HG02981 (cell line): ENCODE results near the gene AUTS2.
"Not testable (repeated sequence)": the region's sequence is repeated elsewhere in the genome, so short reads cannot be mapped to it uniquely, and the experiment has no call there.

ENCODE experiments used
- ATAC-seq: cut with Tn5 transposase; IDR thresholded peaks from one replicate; pipeline ENCODE4 v1.9.1; 2021; ENCODE audit warnings: mild to moderate bottlenecking, moderate library complexity; ENCODE audit not compliant: unreplicated experiment

AUTS2 gene

GRCh38 chr7:70789481-70790214, 1191.4 kb downstream of the AUTS2 start:
- no peak for ATAC-seq

DNA sequence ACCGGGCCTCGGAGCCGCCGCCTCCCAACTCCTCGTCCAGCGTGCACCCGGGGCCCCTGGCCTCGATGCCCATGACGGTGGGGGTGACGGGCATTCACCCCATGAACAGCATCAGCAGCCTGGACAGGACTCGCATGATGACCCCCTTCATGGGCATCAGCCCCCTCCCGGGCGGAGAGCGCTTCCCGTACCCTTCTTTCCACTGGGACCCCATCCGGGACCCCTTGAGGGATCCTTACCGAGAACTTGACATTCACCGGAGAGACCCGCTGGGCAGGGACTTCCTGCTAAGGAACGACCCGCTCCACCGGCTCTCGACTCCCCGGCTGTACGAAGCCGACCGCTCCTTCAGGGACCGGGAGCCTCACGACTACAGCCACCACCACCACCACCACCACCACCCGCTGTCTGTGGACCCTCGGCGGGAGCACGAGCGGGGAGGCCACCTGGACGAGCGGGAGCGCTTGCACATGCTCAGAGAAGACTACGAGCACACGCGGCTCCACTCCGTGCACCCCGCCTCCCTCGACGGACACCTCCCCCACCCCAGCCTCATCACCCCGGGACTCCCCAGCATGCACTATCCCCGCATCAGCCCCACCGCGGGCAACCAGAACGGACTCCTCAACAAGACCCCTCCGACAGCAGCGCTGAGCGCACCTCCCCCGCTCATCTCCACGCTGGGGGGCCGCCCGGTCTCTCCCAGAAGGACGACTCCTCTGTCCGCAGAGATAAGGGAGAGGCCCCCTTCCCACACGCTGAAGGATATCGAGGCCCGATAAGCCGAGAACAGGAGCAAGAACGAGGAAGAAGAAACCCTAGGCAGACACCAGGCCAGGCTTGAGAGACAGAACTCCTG, 1192.2 kb downstream of the AUTS2 start:
- ATAC-seq = no peak

DNA sequence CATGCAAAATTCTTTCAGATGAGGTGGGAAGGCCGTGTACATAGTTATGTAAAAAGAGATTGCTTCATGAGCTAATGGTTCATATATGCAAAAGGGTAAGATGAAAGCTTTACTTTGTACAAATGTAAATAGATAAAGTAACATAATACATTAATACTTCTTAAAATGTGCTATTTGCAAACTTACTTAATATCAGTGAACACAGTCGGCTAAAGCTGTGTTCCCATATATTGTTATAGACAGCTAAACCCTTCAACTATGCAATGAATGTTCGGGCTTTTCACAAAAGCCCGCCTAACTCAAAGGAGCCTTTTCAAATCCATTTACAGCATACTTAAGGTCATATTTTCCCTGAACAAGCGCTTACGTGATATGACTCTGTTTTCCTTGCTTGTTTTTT, 1193.1 kb downstream of the AUTS2 start:
- no peak for ATAC-seq

GRCh38 chr7:70793060-70793459, 1194.8 kb downstream of the AUTS2 start:
- no peak for ATAC-seq

DNA sequence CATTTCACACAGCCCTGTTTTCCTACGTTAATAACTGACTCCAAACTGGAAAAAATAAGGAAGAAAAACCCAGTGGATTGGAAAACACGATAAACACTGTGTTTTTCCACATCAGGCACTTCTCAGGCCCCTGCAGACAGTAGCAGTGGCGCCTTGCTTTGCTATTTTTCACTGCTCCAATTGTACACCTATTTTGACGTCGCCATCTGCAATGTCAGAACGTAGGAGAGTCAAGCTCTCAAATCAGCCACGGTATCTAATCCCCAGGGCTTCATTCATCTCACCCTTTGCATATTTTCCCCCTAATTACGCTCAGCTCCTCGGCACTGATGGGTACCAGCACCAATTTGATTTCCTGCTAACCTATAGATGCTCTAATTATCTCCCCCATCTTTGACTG, 1195.5 kb downstream of the AUTS2 start:
- no peak for ATAC-seq

DNA sequence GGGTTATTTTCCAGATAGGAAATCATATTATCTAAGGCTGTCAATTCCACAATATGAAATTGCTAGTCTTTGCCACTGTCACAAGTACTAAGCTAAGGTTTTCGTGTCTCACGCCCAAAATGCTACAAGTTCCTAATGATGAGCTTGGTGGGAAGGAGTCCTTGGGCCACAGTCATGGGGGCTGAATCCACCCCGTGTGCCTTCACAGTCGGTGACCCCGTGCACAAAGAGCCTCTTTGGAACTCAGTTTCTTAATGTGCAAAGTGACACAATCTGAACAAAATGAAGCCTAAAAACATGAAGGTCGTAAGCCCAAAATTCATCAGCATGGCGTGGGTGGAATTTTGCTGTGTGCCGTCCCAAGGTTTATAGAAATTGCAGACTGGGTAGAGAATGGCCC, 1196.7 kb downstream of the AUTS2 start:
- ATAC-seq = no peak

DNA sequence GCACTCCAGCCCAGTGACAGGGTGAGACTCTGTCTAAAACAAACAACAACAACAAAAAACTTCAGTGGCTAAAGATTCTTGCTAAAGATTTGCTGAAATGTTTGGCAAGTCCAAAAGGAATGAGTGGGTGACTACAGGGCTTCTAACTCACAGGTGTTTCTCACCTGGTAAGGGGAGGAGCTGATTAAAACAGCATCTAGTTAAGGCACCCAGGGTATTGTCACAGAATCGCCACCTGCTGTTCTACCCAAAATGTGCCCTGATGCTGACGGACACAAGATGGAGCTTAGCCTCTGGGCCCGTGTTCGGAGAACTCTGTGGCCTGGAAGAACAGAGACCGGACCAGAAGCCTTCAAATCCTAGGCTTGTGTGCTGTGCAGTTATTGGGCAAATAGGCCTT, 1197.7 kb downstream of the AUTS2 start:
- ATAC-seq = no peak

GRCh38 chr7:70797109-70797514, 1198.8 kb downstream of the AUTS2 start:
- no peak for ATAC-seq

- no peak for ATAC-seq
Observed at GRCh38 chr7:70799841-70800405, 1201.6 kb downstream of the AUTS2 start.

GRCh38 chr7:70805360-70805759, 1207.1 kb downstream of the AUTS2 start:
- peak; percentile 71 for ATAC-seq

DNA sequence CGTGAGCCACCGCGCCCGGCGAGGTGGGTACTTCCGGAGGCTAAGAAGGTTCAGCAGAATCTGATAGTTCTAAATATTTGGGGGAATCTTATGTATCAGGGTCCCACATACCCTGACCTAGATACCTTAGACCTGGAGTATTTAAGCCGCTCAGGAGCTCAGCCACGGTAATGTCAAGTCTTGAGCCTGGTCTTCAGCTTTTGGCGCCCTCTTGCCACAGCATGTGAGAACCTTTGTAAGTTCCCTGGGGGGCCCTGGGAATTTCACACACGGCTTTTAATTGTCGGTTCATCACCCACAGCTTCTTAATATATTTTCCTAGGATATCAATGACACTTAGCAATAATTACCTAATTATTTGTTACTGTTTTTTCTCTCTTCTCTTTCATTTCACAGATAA, 1209.4 kb downstream of the AUTS2 start:
- ATAC-seq = no peak

- ATAC-seq = no peak
Observed at GRCh38 chr7:70808876-70809275, 1210.6 kb downstream of the AUTS2 start.

- no peak for ATAC-seq
Observed at GRCh38 chr7:70810558-70811139, 1212.4 kb downstream of the AUTS2 start.

GRCh38 chr7:70812511-70812910, 1214.2 kb downstream of the AUTS2 start:
- no peak for ATAC-seq

- not testable (repeated sequence) for ATAC-seq
Observed at GRCh38 chr7:70822490-70822889, 1224.2 kb downstream of the AUTS2 start.

GRCh38 chr7:70829221-70830059, 1231.2 kb downstream of the AUTS2 start:
- ATAC-seq = no peak

- ATAC-seq = no peak
Observed at GRCh38 chr7:70830060-70830395, 1231.8 kb downstream of the AUTS2 start.

DNA sequence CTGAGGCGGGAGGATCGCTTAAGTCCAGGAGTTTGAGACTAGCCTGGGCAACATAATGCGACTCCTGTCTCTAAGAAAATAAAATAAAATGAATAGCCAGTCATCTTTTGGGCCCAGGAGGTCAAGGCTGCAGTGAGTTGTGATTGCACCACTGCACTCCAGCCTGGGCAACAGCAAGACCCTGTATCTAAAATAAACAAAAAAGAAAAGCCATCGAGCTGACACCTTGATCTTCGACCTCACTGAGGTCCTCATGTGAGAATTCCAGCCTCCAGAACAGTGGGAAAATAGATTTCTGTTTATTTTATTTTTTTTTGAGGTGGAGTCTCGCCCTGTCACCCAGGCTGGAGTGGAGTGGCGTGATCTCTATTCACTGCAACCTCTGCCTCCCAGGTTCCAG, 1232.2 kb downstream of the AUTS2 start:
- no peak for ATAC-seq

- ATAC-seq = no peak
Observed at GRCh38 chr7:70833726-70834125, 1235.5 kb downstream of the AUTS2 start.

GRCh38 chr7:70834424-70834823, 1236.1 kb downstream of the AUTS2 start:
- ATAC-seq = no peak

GRCh38 chr7:70835658-70836057, 1237.4 kb downstream of the AUTS2 start:
- ATAC-seq = no peak
